Fibroblast of mammary gland (primary cell): ENCODE data around the gene ARHGAP33.
"Not testable (repeated sequence)": the region's sequence is repeated elsewhere in the genome, so short reads cannot be mapped to it uniquely, and the experiment has no call there.

ENCODE experiments used
- DNase-seq: peaks from one replicate; pipeline ENCODE4 v3.0.0-alpha.2; 2010; ENCODE audit warnings: low read depth
- H3K4me3 ChIP-seq: 2 replicates; pipeline ENCODE4 v1.5.1; 2011; ENCODE audit warnings: low read depth, mild to moderate bottlenecking, low read length, moderate library complexity; ENCODE audit not compliant: control insufficient read depth
- CTCF ChIP-seq: conservative IDR thresholded peaks from 2 replicates; pipeline ENCODE4 v1.5.1; 2011; ENCODE audit warnings: low read depth, low read length, inconsistent platforms; ENCODE audit not compliant: control insufficient read depth, insufficient read depth

ARHGAP33 gene

GRCh38 chr19:35832054-35832453 is 56.7 kb downstream of the ARHGAP33 start:
- no peak for TF ChIP-seq CTCF

GRCh38 chr19:35833972-35834371 is 58.6 kb downstream of the ARHGAP33 start:
- H3K4me3 ChIP-seq: no peak overlapping the region
- no peak for TF ChIP-seq CTCF
- DNase-seq: no peak

More at GRCh38 chr19:35832054-35832453, 56.7 kb downstream of the ARHGAP33 start:
- DNase-seq: no peak
- H3K4me3 ChIP-seq: no peak overlapping the region

- DNase-seq, H3K4me3 ChIP-seq: not testable (repeated sequence)
Measured at GRCh38 chr19:35836096-35836495, 60.7 kb downstream of the ARHGAP33 start.
